ENCODE results near the gene VTCN1.

VTCN1 gene

DNA sequence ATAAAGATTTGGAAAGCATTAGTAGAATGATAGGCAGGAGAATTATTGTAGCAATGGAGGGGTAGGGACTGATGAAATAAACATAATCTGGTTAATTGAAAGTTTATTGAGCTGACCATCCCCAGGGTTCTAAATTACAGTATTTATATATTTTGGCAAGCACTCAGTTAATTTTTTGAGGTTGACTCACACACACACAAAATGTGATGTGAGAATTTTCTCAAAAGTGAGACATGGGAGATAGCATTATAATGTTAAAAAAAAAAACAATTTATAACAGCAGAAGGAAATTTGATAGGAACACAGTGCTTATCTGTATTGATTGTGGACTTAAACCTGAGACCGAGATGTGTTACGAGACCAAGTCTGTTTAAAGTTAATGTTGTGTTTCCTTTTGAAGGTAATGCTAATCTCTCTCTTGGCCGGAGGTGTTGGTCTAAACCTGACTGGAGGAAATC is 113.7 kb downstream of the VTCN1 start:
- DNase-seq (ENCODE audit: low read depth in 2 of 2): no peak

DNA sequence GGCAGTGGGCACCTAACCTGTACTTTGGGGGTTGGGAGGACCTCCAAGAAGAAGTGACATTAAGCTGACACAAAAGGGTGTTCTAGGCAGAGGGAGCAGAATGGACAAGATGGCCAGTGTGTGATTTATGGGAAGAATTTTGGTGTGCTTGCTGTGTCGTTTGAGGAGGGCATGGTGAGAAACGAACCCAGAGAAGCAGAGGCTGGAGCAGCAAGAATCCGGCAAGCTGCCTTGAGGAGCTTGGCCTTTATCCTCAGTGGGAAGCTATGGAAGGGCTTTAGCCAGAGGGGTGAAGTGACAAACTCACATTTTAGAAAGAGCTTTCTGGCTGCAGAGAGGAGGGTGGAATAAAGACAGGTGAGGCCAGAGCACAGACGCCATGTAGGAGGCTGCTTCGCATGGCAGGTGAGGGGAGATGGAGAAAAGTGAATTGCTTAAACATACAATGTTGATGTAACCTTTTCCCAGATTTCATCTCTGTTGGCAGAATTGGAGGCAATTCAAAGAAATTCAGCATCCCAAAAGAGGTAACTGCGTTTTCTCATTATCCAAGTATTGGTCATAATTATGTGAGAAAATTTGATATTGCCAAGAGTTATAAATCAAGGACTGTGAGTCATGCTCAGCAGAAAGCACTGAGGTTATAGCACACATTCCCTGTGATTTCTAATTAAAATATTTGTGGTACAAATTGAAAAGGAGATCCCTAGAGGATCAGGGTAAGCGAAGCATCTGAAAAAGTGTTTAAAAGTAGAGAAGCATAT is 115.7 kb downstream of the VTCN1 start:
- no peak for DNase-seq (ENCODE audit: low read depth in 2 of 2)

DNA sequence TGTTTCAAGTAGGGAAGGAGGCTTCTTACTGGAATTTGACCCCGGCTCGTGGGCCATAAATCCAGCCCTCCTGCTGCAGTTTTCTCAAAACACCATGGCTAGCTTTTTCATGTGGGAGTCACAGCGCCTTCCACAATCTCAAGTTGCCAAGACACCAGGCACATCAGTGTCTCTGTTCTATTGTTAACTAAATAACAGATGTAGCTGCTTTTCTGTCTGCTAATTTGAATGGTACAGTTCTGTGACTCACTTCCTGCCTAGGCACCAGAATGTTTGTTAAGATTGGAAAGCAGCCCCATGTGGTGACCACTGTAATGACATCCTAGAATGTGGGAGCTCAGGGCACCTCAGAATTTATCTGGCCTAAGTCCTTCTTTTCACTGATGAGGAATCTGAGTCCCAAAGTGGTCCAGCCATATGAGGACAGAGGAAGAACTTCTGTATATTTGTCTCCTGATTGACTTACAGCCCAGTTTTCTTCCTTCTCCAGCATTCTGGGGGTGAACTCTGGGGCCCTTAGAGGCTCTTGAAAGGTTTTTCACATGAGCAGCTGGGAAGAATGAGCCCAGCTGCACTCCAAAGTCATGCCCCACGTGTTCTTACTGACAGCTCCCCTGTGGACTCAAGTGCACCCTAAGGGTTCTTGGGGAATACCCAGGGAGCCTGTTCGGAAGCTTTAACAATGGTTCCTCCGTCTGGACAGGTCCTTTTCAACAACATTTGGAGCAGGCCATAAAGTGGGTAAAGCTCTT is 116.7 kb downstream of the VTCN1 start:
- no peak for DNase-seq (ENCODE audit: low read depth in 2 of 2)
